NCI-H187 treated with DMSO at 0.1 percent for 48 hours (cell line): ENCODE results near the gene USP2.

Source experiments
- DNase-seq: peaks from one replicate; lab custom pipeline; 2025; lab: John Stamatoyannopoulos, UW

USP2 gene

DNA sequence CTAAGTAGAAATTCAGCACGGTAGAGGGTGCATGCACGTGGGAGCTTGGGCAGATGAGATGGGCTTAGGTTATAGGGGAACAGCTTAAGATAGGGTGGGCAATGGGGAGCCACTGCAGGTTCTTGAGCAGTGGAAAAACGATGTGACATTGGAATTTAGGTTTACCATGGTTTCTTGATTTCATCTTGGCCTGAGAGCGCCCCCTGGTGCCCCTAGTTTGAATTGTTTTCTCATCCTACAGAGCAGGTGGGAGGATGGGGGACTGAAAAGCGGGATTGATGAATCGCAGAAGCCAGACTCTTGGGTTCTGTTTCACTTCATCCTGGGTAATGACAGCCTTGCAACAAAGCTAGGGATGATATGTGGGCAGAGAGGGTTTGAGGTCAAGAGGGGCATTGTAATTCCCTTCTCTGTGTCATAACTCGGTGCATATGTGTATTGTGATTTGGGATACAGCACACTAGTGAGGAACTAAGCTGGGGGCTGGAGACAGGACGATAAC lies 57.9 kb downstream of the USP2 start:
- no peak for DNase-seq

DNA sequence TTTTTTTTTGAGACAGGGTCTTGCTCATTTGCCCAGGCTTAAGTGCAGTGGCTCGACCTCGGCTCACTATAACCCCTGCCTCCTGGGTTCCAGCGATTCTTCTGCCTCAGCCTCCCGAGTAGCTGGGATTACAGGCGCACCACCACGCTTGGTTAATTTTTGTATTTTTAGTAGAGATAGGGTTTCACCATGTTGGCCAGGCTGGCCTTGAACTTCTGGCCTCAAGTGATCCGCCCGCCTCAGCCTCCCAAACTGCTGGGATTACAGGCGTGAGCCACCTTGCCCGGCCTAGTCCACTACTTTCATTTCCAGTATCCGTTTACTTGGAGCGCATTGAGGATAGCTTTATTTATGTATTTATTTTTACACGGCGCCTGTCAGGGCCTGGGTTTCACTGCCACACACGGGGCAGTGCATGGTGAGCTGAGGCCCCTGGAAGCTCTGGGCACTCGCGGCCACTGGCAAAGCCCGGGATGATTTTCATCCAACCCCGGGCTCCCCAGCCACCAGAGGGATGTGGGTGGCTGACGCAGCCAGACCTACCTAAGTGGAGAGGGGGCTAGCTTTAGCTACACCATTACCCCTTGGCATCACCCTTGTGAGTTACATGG lies 58.5 kb downstream of the USP2 start:
- no peak for DNase-seq

DNA sequence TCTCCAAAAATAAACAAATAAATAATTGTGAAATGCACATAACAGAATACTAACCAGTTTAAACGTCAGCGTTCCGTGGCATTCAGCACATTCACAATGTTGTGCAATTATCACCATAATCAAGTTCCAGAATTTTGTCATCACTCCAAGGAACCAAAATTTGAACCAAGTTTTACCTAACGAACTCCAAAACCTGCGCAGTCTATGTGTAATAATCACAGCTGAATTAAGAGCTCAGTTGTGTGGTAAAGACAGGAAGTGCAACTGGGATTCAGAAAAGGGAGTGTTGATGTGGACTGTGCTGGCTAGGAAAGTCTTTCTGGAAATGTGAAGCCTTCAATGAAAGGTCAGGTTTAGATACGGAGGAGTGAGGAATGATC lies 59.1 kb downstream of the USP2 start:
- DNase-seq = no peak

DNA sequence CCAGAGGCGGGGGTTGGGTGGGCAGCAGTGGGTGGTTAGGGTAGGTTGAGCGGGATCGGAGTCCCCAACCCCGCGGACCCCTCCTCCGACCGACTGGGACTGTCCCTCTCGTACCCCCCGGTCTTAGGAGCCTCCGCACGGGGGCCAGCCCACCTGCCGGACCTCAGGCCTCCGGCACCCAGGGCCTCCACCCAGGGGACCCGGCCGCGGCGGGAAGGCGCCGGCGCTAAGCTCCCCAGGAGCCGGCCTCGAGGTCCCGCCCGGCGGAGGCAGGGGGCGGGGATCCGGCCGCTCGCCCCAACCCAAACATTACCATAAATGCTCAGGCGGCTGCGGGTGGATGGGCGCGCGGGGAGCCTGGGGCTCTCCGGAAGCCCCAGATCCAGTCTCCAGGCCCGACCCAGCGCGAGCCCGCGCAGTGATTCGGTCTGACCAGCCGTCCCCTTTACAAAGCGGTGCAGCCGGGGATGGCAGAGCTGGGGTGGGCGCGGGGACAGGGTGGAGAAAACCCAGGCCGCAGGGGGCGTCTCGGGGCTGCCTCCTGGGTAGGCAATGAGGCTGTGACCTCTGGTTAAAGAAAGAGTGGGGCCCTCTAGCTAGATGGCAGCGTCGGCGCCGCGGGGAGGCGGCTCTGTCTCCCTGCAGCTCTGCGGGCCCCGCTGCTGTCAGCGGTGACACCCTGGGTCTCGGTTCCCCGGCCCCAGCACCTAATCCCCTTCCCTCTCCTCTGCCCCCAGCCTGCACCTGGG lies 60.5 kb downstream of the USP2 start:
- DNase-seq = no peak

DNA sequence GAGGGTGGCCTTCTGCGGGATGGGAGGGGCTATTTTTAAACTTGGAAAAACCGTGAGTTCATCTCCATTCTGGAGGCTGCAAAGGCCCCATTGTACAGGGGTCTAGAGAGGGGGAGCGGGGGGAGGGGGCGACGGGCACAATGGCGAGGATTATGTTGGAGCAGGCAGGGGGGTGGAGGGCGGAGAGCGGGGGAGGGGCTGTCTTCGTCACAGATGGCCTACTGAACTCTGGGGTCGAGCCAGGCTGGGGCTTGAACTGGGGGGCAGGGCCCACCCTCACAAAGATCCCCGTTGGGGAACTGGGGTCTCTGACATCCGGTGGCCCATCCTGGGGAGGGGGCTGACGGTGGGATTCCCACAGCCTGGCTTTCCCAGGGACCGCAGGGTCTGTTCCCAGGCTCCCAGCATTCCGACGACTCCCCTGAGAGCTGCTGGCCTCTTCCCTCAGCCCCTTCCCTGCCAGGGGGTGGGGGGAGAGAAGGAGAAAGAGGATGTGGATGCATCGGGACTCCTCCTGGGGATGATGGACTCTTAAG lies 61.2 kb downstream of the USP2 start:
- DNase-seq = no peak

DNA sequence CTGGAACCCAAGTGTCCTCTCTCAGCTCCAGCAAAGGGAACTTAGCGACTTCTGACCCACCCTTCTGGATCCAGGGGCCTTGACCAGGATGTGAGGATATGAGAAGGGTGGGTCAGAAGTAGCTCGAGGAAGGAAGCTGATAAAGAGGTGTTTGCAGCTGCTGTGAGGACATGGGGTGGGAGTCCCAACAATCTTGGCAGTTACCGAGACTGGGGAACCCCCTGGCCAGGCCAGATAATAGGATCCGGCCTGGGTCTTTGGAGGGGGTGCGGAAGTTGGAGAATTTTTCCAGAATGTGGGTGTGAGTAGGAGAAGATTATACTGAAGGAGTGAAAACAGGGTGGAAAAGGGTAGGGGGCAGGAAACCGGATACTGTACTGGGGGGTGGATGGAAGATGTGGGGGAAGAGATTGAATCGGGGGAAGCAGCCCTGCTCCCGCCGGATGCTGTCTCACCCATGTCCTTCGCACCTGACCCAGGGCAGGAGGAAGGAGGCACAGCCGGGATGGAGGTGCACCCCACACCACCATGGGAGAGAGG lies 61.7 kb downstream of the USP2 start:
- no peak for DNase-seq

DNA sequence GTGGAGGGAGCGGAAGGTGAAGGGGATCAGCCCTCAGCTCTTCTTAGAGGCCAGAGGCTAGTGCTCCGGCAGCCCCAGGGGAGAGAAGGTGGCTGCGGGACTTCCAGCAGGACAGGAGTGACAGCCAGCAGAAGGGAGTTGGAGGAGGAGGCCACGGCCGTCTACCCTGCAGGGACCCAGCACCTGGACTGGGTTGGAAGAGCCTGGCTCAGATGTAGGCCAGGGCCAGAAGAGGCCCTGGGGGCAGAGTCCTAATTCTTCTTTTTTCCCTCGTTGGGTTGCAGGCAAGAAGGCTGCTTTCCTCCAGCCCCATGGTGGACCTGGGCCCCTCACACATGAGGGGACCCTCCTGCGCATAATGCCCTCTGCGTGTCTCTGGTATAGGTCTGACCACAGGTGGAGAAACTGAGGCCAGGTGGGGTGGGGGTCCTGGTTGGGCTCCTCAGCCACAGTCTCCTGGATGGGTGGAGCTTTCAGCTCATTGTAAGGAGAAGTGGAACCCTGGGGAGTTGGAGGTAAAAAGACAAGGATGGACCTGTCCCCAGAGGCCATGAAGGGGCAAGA lies 62.3 kb downstream of the USP2 start:
- no peak for DNase-seq

DNA sequence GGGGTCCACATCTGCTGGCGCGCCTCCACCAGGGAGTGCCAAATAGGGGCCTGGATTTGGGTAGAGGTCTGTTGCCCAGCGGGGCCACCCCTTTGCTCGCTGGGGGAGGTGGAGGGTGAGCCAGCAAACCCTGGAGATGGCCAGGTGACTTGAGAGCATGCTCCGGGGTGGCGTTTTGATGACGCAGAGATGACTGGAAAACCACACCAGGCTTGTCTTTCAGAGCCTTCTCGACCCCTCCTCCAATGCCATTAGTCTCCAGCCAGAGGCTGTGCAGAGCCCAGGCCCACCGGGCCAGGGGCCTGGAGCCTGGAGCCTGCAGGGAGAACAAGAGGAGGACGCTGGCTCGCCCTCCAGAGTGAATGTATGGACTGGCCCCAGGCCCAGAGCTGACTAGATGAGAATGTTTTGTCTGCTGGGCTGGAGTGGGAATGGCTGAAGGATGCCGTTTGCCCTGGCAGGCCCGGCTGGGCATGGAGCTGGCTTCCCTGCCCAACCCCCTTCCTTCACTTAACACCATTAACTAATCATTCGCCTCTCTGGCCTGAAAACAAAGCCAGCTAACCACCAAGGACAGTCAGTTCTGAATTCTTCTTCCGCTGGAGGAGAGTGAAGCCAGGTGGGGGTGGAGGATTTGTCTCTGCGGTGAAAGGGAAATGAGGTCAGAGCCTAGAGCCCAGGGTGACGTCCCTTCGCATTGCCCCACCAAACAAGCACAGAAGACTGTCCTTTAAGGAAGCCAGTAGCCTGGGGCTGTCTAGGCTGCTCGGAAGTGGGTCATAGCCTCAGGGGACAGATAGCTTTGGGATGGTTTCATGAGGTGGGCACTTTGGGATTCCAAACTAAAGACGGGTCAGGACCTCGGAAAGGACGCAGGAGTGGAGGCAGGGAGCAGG lies 63.0 kb downstream of the USP2 start:
- no peak for DNase-seq

DNA sequence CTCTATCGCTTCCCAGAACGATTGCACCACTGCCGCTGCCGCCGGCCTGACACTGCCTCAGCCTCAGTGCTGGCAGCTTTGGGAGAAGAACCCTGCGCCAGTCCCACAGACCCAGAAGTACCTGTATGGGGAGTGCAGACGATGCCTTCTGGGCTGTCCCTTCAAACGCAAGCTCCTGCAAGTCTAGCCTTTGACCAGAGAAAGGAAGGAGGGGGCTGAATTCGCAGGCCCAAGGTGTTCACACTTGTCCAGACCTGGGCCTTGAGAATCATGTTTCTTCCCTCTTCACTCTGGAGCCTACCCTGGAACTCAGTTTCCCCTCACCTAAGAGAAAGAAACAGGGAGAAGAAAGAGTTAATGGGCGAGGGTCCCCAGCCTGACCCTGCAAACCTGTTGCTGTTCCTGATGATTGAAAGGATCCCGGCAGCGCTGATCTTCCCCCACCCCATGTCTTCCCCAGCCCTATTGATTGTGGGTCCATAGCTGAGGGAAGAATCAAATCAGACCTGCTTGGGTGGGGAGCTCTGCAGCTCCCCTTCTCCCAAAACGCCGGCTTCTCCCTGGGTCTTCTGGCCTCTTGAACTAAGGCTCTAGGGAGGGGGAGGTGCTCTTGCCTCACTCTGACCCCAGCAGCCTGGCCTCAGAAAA lies 63.8 kb downstream of the USP2 start:
- DNase-seq = no peak

DNA sequence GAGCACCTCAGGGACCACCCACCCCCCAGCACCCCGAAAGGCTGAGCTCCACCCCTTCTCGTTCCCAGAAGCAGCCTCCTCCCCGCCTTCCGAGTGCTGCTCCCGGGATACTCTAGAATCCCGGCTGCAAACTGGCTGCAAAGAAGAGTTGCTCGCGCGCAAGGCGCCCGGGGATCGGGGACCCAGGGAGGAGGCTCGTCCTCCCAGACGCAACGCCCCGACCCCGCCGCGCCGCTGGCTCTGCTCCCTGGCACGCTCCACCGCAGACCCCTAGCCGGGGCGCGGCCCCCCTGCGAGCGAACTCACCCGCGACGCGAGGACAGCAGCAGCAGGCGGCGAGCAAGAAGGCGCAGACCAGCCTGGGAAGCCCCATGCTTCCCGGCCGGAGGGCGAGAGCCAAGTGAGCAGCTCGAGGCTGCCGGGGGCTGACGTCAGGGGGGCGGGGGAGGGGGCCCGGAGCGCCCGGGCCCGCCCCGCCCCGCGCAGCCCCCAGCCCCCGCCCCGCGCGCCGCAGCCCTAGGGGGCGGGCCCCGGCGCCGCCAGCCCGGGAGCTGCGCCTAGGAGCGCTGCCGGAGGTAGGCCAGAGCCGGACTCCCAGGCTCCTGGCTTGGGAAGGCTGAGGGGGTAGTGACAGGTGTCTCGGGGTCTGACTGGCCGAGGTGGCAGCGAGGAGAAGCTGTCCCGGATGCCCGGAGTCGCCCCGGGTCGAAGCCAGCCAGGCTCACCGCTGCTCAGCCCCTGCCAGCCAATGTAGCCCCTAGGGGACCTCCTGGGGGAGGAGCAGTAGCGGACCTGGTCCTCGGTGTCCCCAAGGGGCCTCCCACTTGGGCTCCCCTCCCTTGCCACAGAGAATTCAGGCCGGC lies 64.5 kb downstream of the USP2 start, which contains the start of gene MCAM:
TSS of gene MCAM (minus strand) at position 402 of the 863 bp plus-strand sequence. CDS start at position 373, 29 bp downstream.
- no peak for DNase-seq

DNA sequence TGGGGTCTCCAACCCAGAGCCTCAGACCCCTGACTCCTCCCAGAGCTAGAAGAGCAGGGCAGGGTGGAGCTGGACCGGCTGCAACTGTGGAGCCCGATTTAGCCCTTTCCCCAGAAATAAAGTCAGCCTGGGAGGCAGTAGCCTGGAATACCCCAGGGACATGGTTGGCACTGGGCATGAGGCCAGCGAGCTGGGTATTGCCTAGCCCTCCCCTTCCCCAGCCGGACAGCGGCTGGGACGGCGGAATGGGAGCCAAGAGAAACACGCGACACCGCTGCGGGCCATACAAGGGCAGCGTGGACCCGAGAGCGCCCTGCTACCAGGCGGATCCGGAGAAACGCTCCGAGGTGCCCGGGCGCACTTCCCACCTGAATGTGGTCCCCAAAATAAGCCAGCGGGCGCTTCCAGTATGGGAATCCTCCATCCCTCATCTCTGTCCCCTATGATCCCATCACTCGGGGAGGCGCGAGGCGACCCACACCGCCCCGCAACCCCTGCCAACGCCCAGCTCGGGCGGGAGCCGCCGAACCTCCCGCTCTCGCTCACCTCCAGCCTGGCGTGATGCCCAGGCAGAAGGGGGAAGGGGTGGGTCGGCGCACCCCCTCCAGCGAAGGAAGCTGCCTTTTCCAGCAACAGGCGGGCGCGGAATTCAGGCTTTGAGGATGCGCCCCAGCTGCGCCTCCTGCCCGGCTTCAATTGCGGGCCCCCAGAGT lies 65.3 kb downstream of the USP2 start:
- DNase-seq = no peak

DNA sequence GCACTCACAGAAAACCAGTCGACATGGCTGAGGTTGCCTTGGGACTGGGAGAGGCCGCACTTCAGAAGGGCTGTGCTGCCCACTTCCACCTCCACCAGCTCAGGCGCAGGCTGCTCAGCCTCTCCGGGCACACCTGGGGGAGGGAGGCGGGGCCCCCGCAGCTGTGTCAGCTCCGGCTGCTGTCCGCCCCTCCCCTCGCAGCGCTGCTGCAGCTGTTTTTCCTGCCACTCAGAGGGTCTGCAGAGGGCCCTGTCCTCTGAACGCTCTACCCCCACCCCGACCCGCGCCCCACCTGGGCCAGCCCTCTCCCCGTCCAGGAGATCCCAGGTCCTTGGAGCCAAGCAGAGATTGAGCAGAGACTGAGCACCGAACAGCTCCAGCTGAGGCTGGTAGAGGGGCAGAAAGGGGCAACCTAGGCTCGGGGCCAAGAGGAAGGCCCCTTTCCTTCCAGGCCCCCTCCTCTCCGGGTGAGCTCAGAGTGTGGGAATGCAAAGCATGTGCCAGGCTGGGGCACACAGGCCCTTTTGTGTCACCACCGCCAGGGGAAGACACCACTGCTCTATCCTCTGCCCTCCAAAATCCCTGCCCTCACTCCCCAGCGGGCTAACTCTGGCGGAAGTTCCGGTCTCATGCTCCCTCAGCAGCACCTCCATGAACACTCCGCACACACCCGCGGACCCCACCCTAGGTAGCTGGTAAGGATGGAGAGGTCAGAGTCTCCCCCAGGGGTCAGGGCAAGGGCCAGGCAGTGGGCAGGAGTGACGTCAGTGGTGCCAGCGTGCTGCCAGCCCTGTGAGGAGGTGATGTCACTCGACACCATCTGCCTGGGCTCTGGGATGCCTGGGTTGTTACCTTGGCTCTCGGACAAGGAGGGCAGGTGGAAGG lies 66.1 kb downstream of the USP2 start:
- no peak for DNase-seq

DNA sequence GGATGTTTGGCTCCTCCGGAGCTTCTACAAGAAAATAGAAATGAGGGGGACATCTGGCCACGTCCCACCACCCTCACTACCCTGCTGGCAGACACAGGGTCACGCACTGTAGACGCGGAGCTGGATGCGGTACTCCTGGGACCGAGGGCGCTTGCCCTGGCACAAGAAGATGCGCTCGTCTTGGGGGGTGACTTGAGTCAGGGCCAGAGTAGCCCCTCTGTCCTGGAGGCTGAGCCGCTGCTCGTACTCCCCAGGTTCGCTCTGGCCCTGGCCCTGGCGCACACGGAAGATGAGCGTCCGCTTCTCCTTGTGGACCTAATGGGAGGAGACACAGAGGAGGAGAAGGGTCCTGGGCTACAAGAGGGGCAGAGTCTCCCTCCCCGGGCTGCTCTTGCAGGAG lies 66.8 kb downstream of the USP2 start:
- DNase-seq = no peak

DNA sequence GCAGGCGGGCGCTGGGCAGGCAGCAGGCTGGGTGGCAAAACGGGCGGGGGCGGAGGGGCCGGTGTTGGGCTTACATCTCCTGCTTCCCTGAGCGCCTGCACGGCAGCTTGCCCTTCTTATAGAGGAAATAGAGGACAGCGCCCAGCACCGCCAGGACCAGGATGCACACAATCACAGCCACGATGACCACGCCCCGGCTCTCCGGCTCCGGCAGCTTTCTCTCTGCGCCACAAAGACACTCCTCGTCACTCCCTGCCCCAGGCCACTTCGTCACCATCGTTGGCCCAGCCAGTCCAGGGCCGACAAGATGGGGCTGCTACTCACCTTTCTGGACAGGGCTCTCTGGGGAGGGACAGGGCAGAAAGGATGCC lies 70.8 kb downstream of the USP2 start:
- DNase-seq = no peak

DNA sequence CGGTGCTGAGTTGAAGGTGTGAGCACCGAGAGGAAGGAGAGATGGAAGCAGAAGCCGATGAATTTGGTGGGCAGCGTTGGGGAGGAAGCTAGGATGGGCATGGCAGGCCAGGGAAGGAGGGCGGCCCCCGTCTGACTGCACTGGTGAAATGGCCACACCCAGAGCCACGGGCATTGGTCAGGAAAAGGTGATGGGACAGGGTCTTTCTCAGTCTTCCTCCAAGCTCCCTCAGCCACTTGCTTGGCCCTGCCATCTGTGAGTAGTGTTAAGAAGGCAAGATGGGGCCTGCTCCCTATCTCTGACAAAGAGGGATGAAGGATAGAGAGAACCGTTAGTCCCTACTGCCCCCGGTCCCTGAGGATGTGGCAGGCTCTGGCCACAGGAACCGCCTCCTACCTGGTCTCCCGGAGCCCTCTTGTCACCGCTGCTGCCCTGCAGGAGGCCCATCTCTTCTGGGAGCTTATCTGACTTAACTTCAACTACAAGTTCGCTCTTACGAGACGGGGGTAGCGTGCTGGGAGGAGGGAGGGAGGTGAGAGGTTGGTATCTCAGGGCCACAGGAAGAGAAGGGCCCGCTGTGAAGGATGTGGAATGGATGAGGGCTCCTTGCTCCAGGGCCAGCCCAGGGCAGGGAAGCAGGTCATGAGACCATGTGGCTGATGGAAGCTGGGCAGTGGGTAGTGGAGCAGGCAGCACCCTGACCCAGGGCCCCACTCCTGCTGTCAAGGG lies 71.4 kb downstream of the USP2 start:
- DNase-seq = no peak

DNA sequence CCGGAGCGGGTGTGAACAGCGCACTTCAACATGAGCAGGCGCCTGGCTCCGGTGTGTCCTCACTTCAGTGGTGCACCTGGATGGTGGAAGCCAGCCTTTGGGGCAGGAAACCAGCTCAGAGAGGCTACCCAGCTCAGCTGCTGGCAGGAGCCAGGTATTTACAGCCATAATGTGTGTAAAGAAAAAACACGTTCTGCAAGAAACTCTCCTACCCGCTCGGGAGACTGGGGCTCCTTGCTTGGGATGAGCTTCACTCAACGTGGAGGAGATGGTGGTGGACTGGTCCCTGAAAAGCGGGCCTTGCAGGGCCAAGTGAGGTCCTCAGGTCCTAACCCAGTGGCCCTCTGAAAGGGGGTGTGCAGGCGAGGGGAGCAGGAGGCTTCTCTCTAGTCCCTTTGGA lies 72.1 kb downstream of the USP2 start:
- DNase-seq = no peak

DNA sequence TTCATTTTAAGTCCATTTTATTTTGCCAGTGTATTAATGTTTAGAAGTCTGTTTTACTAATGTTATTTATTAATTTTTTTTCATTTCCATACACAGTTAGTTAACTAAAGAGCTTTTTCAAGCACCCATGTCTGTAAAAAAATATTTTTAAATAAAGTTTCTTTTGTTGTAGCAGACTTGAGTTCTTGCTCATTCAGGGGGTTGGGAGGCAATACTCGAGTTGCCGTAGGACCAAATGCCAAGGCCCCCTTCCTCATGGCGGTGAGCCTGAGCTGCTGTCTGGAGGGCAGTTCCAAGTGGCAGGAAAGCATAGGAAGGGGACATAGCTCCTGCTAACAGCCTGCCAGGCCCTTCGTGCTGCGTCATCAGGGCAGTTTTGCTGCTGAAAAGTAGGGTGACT lies 73.5 kb downstream of the USP2 start:
- DNase-seq = no peak

DNA sequence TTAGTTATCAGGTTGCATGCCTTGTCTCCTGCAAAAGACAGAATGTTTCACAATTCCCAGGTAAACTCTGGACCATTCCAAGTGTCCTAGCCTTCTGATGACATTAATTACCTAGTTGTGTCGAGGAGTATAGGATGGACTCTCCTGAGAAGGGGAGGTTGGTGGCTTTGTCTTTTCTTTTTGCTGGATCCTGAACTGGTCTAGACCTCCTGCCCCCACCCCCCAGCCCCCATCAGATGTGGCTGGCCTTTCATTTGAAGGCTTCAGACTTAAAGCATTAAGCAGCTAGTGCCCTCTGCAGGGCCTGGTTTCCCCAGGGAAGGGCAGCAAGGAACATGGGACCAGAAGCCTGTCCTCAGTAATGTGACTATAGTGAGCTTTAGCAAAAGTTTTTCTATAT lies 74.3 kb downstream of the USP2 start:
- DNase-seq = no peak
